ENCODE data around the gene RPL9.
"Not testable (repeated sequence)": the region's sequence is repeated elsewhere in the genome, so short reads cannot be mapped to it uniquely, and the experiment has no call there.

The RPL9 gene

DNA sequence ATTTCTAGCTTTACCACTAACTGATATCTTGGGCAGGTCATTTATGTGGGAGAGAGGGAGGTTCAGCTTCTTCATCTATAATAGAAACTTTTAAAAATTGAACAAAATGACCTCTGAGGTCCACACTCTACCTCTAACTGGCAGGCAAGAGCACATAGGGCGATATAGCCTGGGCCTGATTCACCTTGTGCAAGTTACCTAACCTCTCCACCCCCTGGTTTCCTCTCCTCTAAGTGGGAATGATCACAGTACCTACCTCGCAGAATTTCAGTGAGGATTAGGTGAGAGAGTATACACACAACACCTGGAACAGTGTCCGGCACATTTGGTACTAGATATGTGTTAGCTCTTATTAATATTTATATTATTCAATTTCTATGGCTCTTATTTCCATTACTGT lies 36.5 kb downstream of the RPL9 start:
- DNase-seq: no peak

DNA sequence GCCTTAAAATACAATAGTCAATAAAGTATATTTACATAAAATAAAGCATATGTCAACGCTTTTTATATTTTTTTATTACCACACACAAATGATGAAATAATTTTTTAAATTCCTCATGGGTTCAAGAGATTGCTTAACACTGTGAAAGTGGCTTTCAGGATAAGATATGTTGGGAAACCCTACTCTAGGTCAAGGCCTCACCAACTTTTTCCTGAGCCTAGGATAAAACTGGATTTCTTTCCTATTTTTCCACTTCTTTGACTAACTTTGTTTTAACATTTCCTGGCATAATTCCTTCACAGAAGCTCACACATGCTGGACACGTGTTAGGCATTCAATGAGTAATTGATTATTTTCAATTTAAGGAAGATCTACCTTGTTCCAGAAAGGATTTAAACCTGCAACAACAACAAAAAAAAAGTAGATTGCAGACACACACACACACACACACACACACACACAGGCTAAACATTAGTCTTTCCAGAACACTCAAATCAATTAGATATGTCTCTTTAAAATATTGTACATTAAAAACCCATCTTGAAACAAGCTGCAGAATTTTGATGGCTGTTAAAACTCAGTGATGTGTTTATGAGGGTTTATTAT lies 42.9 kb downstream of the RPL9 start:
- no peak for DNase-seq

DNA sequence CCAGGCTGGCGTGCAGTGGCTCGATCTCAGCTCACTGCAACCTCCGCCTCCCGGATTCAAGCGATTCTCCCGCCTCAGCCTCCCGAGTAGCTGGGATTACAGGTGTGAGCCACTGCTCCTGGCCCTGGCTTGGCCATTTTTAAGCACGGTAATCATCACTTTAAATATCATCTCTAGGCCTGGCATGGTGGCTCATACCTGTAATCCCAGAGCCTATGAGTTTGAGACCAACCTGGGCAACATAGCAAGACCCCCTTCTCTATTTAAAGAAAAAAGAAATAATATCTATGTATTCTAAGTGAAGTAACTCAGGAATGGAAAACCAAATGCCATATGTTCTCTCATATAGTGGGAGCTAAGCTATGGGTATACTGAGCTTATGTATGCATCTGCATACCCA lies 47.2 kb downstream of the RPL9 start:
- DNase-seq: not testable (repeated sequence)

DNA sequence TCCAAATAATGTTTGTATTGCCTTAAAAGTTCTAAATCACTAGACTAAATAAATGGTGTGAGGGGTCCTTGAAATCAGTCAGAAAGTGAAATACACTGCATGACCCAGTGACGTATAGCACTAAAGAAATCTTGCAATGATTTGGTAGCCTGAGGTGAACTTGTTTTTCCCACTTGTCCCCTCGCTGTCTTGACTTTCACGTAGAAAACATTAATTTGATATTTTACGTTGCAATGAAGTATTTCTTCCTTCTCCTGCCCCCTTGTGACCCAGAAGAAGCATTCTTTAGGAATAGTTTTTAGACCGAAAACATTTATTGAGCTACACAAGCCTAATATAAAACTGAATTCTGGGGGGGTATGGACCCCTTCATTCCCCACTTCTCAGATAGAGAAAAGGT lies 48.3 kb downstream of the RPL9 start:
- DNase-seq: no peak

DNA sequence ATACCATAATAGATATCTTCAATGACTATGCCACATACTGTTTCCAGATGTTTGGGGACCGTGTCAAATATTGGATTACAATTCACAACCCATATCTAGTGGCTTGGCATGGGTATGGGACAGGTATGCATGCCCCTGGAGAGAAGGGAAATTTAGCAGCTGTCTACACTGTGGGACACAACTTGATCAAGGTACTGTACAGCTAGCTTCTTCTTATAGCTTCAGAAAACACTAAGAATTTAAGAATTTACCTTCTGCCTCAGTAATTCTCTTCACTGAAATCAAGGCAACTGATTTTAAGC lies 51.2 kb downstream of the RPL9 start:
- no peak for DNase-seq

DNA sequence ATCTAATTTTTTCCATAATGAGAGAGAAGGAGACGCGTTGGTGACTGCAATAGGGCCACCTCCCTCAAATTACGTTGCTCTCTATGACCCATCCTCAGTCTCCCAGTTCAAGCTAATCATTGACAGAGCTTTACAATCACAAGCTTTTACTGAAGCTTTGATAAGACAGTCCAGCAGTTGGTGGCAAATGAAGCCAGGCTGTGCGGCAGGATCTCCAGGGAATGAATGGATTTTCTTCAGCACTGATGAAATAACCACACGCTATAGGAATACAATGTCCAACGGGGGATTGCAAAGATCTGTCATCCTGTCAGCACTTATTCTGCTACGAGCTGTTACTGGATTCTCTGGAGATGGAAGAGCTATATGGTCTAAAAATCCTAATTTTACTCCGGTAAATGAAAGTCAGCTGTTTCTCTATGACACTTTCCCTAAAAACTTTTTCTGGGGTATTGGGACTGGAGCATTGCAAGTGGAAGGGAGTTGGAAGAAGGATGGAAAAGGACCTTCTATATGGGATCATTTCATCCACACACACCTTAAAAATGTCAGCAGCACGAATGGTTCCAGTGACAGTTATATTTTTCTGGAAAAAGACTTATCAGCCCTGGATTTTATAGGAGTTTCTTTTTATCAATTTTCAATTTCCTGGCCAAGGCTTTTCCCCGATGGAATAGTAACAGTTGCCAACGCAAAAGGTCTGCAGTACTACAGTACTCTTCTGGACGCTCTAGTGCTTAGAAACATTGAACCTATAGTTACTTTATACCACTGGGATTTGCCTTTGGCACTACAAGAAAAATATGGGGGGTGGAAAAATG lies 51.7 kb downstream of the RPL9 start, which contains the start of gene KLB:
TSS of gene KLB (plus strand) at position 168 of the 821 bp plus-strand sequence. CDS start at position 188, 20 bp downstream.
- DNase-seq: no peak

Data from activated CD4-positive, alpha-beta T cell treated with anti-CD3 and anti-CD28 coated beads, Interleukin-2, amount 50 U/mL, for 48 hours (primary cell).